Muscle of leg (tissue), 11 donors: ENCODE data around the gene COX7B2. TPM values are rescaled to one million over a fixed set of nuclear protein-coding genes. Genes with fewer than 3 reads are reported as not detected.
A peak's percentile ranks its signal among the peaks of the same experiment; 100 is the strongest.

Source experiments
- DNase-seq: peaks from one replicate; pipeline ENCODE4 v3.0.0; 2013
- H3K27ac ChIP-seq: one replicate; pipeline ENCODE4 v1.5.1; 2013; ENCODE audit warnings: mild to moderate bottlenecking, low read length, control low read depth
- H3K27me3 ChIP-seq: one replicate; pipeline ENCODE4 v1.6.1; 2013; ENCODE audit warnings: low read length; ENCODE audit not compliant: control insufficient read depth, insufficient read depth
- H3K36me3 ChIP-seq: one replicate; pipeline ENCODE4 v1.6.1; 2013; ENCODE audit warnings: low read length; ENCODE audit not compliant: control insufficient read depth, insufficient read depth
- H3K4me1 ChIP-seq: one replicate; pipeline ENCODE4 v1.6.1; 2013; ENCODE audit warnings: low read length; ENCODE audit not compliant: control insufficient read depth, insufficient read depth
- H3K4me3 ChIP-seq: one replicate; pipeline ENCODE4 v1.5.1; 2013; ENCODE audit warnings: low read length, control low read depth
- H3K9me3 ChIP-seq: replicated peaks from 2 replicates; pipeline ENCODE4 v1.6.1; 2013; ENCODE audit warnings: low read depth, low read length; ENCODE audit not compliant: control insufficient read depth
- WGBS: methylation state at CpG from one replicate; pipeline ENCODE4 v1.1.5; 2013; ENCODE audit warnings: missing lambda C conversion rate; ENCODE audit not compliant: insufficient coverage; 5-methylcytosine and 5-hydroxymethylcytosine counted together
- polyA plus RNA-seq, 8 donors: library from polyadenylated mRNA; unstranded; fragments of 120-200 nt; gene quantifications; one replicate each; pipeline versions ENCODE4 v1.2.1 to v1.2.3, GENCODE V29; 2013; ENCODE audit warnings: inconsistent platforms in 1 of 8, low replicate concordance in 1 of 8; ENCODE audit not compliant: insufficient read length in 8 of 8, insufficient read depth in 1 of 8
- total RNA-seq: library from RNA; stranded (reverse); fragments of 120-200 nt; gene quantifications from one replicate; pipeline ENCODE4 v1.2.4, GENCODE V29; 2013

The COX7B2 gene
- total and polyA plus RNA-seq, 9 donors = not detected

DNA sequence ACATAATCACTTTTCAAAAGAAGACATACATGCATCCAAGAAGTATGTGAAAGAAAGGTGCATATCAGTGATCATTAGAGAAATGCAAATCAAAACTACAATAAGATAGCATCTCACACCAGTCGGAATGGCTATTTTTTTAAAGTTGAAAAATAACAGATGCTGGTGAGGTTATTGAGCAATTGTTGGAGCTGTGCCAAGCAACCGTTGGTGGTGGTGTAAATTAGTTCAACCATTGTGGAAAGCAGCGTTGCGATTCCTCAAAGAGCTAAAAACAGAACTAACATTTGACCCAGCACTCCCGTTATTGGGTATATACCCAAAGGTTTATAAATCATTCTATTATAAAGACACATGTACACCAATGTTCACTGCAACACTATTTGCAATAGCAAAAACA is 14.2 kb downstream of the COX7B2 start:
- no peaks in the 10 kb centered on the region for H3K36me3 ChIP-seq
- H3K27me3 ChIP-seq = no peaks in the 10 kb centered on the region
- no peak for DNase-seq
- H3K27ac ChIP-seq = no peak overlapping the region
- H3K4me3 ChIP-seq = no peak overlapping the region
- no CpG with 5 or more reads among the region's 5 CpGs for WGBS
- H3K4me1 ChIP-seq = no peaks in the 10 kb centered on the region
- no peaks in the 10 kb centered on the region for H3K9me3 ChIP-seq

GRCh38 chr4:46890056-46890455 is 19.0 kb downstream of the COX7B2 start:
- no CpG with 5 or more reads among the region's 2 CpGs for WGBS
- no peak overlapping the region for H3K27ac ChIP-seq
- H3K27me3 ChIP-seq = no peaks in the 10 kb centered on the region
- H3K9me3 ChIP-seq = no peaks in the 10 kb centered on the region
- DNase-seq = peak; percentile 20
- no peaks in the 10 kb centered on the region for H3K36me3 ChIP-seq
- H3K4me3 ChIP-seq = no peak overlapping the region
- no peaks in the 10 kb centered on the region for H3K4me1 ChIP-seq

DNA sequence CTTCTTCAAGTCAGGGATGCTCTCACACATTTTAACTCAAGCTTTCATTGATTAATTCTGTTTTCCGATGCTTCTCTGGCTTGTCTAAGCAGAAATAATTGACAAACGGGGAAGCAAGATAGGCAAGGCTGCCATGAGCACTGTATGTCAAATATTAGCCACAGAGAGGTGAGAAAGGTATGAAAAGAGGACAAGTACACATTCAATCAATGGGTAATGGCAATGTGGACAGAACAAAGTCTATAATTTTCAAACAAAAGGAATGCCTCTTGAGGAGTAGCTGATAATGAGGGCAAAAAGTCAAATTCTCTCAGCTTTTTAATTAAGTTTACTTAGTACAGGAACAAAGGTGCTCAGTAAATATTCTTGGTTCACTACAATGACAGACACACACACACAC is 19.6 kb downstream of the COX7B2 start:
- Histone ChIP-seq H3K4me1 (no peaks in the 10 kb centered on the region), H3K27me3 (no peaks in the 10 kb centered on the region), H3K36me3 (no peaks in the 10 kb centered on the region), H3K9me3 (no peaks in the 10 kb centered on the region), H3K4me3 (no peak overlapping the region), H3K27ac (no peak overlapping the region)
- WGBS = 86% methylated on average over 1 of the region's 2 CpGs
- no peak for DNase-seq

GRCh38 chr4:46886711-46887110 is 22.3 kb downstream of the COX7B2 start:
- peak; percentile 11 for DNase-seq
- Histone ChIP-seq H3K27me3 (no peaks in the 10 kb centered on the region), H3K4me3 (no peak overlapping the region), H3K36me3 (no peaks in the 10 kb centered on the region), H3K4me1 (no peaks in the 10 kb centered on the region), H3K9me3 (no peaks in the 10 kb centered on the region), H3K27ac (no peak overlapping the region)
- WGBS = no CpG with 5 or more reads among the region's 2 CpGs

DNA sequence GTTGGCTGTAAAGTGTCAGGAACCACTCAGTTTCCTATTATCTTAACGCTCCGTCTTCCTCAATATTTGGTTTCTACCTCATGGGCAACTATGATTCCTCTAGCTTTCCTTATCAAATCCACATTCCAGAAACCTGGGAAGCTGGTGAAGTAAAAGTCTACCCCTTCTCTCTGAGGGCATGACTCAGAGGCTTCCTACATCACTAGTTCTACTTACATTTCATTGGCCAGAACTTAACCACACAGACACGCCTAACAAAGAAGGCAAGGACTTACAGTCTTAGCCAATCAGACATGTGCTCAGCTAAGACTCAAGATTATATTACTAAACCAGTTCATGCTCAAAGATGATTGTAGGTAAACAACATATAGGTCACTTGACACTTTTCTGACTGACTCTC is 30.4 kb downstream of the COX7B2 start:
- H3K27ac ChIP-seq = no peak overlapping the region
- H3K27me3 ChIP-seq = no peaks in the 10 kb centered on the region
- H3K36me3 ChIP-seq = no peaks in the 10 kb centered on the region
- H3K4me1 ChIP-seq = no peaks in the 10 kb centered on the region
- no peak for DNase-seq
- no peaks in the 10 kb centered on the region for H3K9me3 ChIP-seq
- WGBS = no CpG with 5 or more reads among the region's 3 CpGs
- no peak overlapping the region for H3K4me3 ChIP-seq

GRCh38 chr4:46874811-46875210 is 34.2 kb downstream of the COX7B2 start:
- no peak overlapping the region for H3K27ac ChIP-seq
- H3K4me3 ChIP-seq = no peak overlapping the region
- no CpG with 5 or more reads among the region's 1 CpG for WGBS
- no peaks in the 10 kb centered on the region for H3K27me3 ChIP-seq
- DNase-seq = no peak
- no peaks in the 10 kb centered on the region for H3K9me3 ChIP-seq
- H3K36me3 ChIP-seq = no peaks in the 10 kb centered on the region
- no peaks in the 10 kb centered on the region for H3K4me1 ChIP-seq

DNA sequence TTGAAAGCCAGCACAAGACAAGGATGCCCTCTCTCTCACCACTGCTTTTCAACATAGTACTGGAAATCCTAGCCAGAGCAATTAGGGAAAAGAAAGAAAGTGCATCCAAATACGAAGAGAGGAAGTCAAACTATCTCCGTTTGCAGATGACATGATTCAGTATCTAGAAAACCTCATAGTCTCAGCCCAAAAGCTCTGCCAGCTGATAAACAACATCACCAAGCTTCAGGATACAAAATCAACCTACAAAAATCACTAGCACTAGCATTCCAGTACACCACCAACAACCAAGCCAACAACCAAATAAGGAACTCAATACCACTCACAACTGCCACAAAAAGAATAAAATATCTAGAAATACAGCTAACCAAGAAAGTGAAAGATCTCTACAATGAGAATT is 38.6 kb downstream of the COX7B2 start:
- WGBS = 67% methylated on average over 1 of the region's 2 CpGs
- no peaks in the 10 kb centered on the region for H3K27me3 ChIP-seq
- DNase-seq = no peak

GRCh38 chr4:46856333-46856732 is 52.7 kb downstream of the COX7B2 start:
- no peaks in the 10 kb centered on the region for H3K9me3 ChIP-seq
- peak; percentile 2 for DNase-seq
- H3K27me3 ChIP-seq = no peaks in the 10 kb centered on the region
- no peaks in the 10 kb centered on the region for H3K4me1 ChIP-seq
- H3K36me3 ChIP-seq = no peaks in the 10 kb centered on the region
- H3K4me3 ChIP-seq = no peak overlapping the region
- no peak overlapping the region for H3K27ac ChIP-seq

More for the DNA sequence above, 38.6 kb downstream of the COX7B2 start:
- Histone ChIP-seq H3K4me3 (no peak overlapping the region), H3K9me3 (no peaks in the 10 kb centered on the region), H3K4me1 (no peaks in the 10 kb centered on the region), H3K36me3 (no peaks in the 10 kb centered on the region), H3K27ac (no peak overlapping the region)

GRCh38 chr4:46852800-46853199 is 56.2 kb downstream of the COX7B2 start:
- Histone ChIP-seq H3K27ac (no peak overlapping the region), H3K36me3 (no peaks in the 10 kb centered on the region), H3K4me3 (no peak overlapping the region), H3K9me3 (no peaks in the 10 kb centered on the region), H3K4me1 (no peaks in the 10 kb centered on the region), H3K27me3 (no peaks in the 10 kb centered on the region)
- 83% methylated on average over 2 of the region's 4 CpGs for whole genome bisulfite sequencing
- no peak for DNase-seq

GRCh38 chr4:46850026-46850425 is 59.0 kb downstream of the COX7B2 start:
- WGBS = no CpG with 5 or more reads among the region's 1 CpG
- Histone ChIP-seq H3K4me1 (no peaks in the 10 kb centered on the region), H3K27me3 (no peaks in the 10 kb centered on the region), H3K36me3 (no peaks in the 10 kb centered on the region), H3K27ac (no peak overlapping the region), H3K9me3 (no peaks in the 10 kb centered on the region), H3K4me3 (no peak overlapping the region)
- no peak for DNase-seq

DNA sequence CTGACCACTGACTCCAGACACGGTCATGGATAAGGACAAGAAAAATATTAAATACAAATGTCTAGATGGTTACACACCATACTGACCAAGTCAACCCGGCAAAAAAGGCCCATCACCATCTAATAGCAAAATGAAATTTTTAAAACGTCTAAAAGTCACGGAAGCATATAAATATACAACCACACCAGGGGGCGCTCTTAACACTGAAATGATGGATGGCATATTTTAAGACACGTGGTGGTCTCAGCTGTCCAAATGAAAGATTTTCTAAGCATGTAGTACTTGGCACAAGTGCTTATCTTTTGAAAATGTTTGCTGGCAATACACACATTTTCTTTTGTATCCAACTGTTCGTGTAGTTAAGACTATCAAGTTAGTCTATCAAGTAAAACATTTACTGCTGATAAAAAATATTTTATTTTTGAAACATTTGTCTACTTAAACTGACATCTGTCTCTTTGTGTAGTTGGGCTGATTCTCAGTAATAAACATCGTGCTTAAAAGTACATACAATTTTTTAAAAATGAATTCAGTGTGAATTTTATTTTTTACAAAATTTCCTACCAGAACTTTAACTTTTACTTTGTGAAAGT is 64.6 kb downstream of the COX7B2 start:
- DNase-seq = peak; percentile 62
- WGBS = no CpG with 5 or more reads among the region's 8 CpGs
- H3K36me3 ChIP-seq = no peaks in the 10 kb centered on the region
- no peaks in the 10 kb centered on the region for H3K9me3 ChIP-seq
- no peak overlapping the region for H3K4me3 ChIP-seq
- no peaks in the 10 kb centered on the region for H3K27me3 ChIP-seq
- no peak overlapping the region for H3K27ac ChIP-seq
- no peaks in the 10 kb centered on the region for H3K4me1 ChIP-seq
